GM12878 (cell line): ENCODE measurements around the gene FCER1G. TPM values are rescaled to one million over a fixed set of nuclear protein-coding genes. Genes with fewer than 3 reads are reported as not detected.
A peak's percentile ranks its signal among the peaks of the same experiment; 100 is the strongest.

Experiments
- CBX3 ChIP-seq: fragments of 200-600 bp; sonication (generic); IDR thresholded peaks from 2 replicates; pipeline ENCODE4 v1.6.1; 2016; ENCODE audit warnings: low read depth, borderline replicate concordance
- EED ChIP-seq: sonication (generic); IDR thresholded peaks from 2 replicates; pipeline ENCODE4 v1.6.1; 2016; ENCODE audit warnings: antibody characterized with exemption, low read depth
- ETV6 ChIP-seq, 2 experiments: fragments of 450-650 bp in 1 of 2; IDR thresholded peaks in 1 of 2; conservative IDR thresholded peaks in 1 of 2; 2 replicates each; pipeline ENCODE4 v1.6.1; 2014; ENCODE audit warnings: antibody characterized with exemption in 1 of 2, borderline replicate concordance in 1 of 2, low read depth in 1 of 2, mild to moderate bottlenecking in 1 of 2, moderate library complexity in 1 of 2
- FOXK2 ChIP-seq: fragments of 450-650 bp; IDR thresholded peaks from 2 replicates; pipeline ENCODE4 v1.6.1; 2017; ENCODE audit warnings: mild to moderate bottlenecking, moderate library complexity
- GATAD2B ChIP-seq: fragments of 450-650 bp; conservative IDR thresholded peaks from 2 replicates; pipeline ENCODE4 v1.6.1; 2017; ENCODE audit warnings: low read depth, mild to moderate bottlenecking, moderate library complexity
- JUNB ChIP-seq: IDR thresholded peaks from 2 replicates; pipeline ENCODE4 v1.6.1; 2016; ENCODE audit warnings: antibody characterized with exemption, mild to moderate bottlenecking
- KAT2A ChIP-seq: conservative IDR thresholded peaks from 2 replicates; pipeline ENCODE4 v1.6.1; 2011; ENCODE audit warnings: low read depth, low read length; ENCODE audit not compliant: control insufficient read depth
- MTA2 ChIP-seq: fragments of 450-650 bp; IDR thresholded peaks from 2 replicates; pipeline ENCODE4 v1.6.1; 2016; ENCODE audit warnings: low read depth, mild to moderate bottlenecking, moderate library complexity
- NFYA ChIP-seq: IDR thresholded peaks from 2 replicates; pipeline ENCODE4 v1.6.1; 2011; ENCODE audit warnings: low read depth, mild to moderate bottlenecking, low read length, improper control_type of control experiment, borderline replicate concordance
- NFYB ChIP-seq: IDR thresholded peaks from 2 replicates; pipeline ENCODE4 v1.6.1; 2011; ENCODE audit warnings: low read depth, mild to moderate bottlenecking, low read length, improper control_type of control experiment, moderate library complexity; ENCODE audit not compliant: insufficient read depth
- RELA ChIP-seq: fragments of 450-650 bp; IDR thresholded peaks from 2 replicates; pipeline ENCODE4 v1.8.0; 2014; ENCODE audit warnings: borderline replicate concordance; ENCODE audit not compliant: partially characterized antibody
- SMAD1 ChIP-seq: fragments of 450-650 bp; IDR thresholded peaks from 2 replicates; pipeline ENCODE4 v1.6.1; 2018; ENCODE audit warnings: mild to moderate bottlenecking, low read depth; ENCODE audit not compliant: partially characterized antibody
- TAF1 ChIP-seq: IDR thresholded peaks from 2 replicates; pipeline ENCODE4 v1.6.1; 2011; ENCODE audit warnings: mild to moderate bottlenecking, low read depth, low read length, borderline replicate concordance
- TBL1XR1 ChIP-seq: IDR thresholded peaks from 2 replicates; pipeline ENCODE4 v1.6.1; 2012; ENCODE audit warnings: low read depth, low read length, improper control_type of control experiment
- YBX1 ChIP-seq: fragments of 450-650 bp; IDR thresholded peaks from 2 replicates; pipeline ENCODE4 v1.6.1; 2016; ENCODE audit warnings: antibody characterized with exemption
- ZNF274 ChIP-seq: IDR thresholded peaks from one replicate; pipeline ENCODE4 v1.8.0; 2011; ENCODE audit not compliant: insufficient read length, insufficient read depth
- polyA plus RNA-seq, 11 experiments: library from polyadenylated mRNA; depleted of rRNA in 4 of 11; unstranded in 6 of 11; stranded (reverse) in 5 of 11; fragments of >200 nt; fragmentation: Nextera tagmentation in 4 of 11; fragmentation: Illumina TruSeq in 1 of 11; extraction: Ambion mirVana in 4 of 11; extraction: Trizol in 1 of 11; gene quantifications; 1 replicate in 1 of 11; 2 replicates in 10 of 11; pipeline versions ENCODE4 v1.2.1 to v1.2.3, GENCODE V29; 2011 to 2016; ENCODE audit warnings: inconsistent platforms in 2 of 11, missing spikeins in 2 of 11, low read depth in 1 of 11
- total RNA-seq, 4 experiments: library from RNA; depleted of rRNA in 3 of 4; stranded (reverse); fragments of >200 nt in 3 of 4; fragmentation: Illumina TruSeq in 1 of 4; extraction: Trizol in 1 of 4; gene quantifications; 2 replicates each; pipeline versions ENCODE4 v1.2.1 to v1.2.3, GENCODE V29; 2013 to 2021
- TF ChIP-seq, protein P1 (sequence below): fragments of 450-650 bp; IDR thresholded peaks from 2 replicates; pipeline ENCODE4 v1.6.1; 2017; ENCODE audit warnings: borderline replicate concordance
- TF ChIP-seq, protein P2 (sequence below): fragments of 450-650 bp; IDR thresholded peaks from 2 replicates; pipeline ENCODE4 v1.6.1; 2017; ENCODE audit warnings: mild to moderate bottlenecking, moderate library complexity
- TF ChIP-seq, protein P3 (sequence below): fragments of 450-650 bp; IDR thresholded peaks from 2 replicates; pipeline ENCODE4 v1.6.1; 2016; ENCODE audit warnings: mild to moderate bottlenecking, moderate library complexity, borderline replicate concordance
- TF ChIP-seq, protein P4 (sequence below): IDR thresholded peaks from 2 replicates; pipeline ENCODE4 v1.6.1; 2011; ENCODE audit warnings: low read depth, low read length, improper control_type of control experiment, borderline replicate concordance

The FCER1G gene
- total and polyA plus RNA-seq, 10 of the 15 experiments (the other 5 are each of a cell fraction or from before 2014, with no cell fraction given), result 0.40 to 1.9 (median 0.89) TPM

DNA sequence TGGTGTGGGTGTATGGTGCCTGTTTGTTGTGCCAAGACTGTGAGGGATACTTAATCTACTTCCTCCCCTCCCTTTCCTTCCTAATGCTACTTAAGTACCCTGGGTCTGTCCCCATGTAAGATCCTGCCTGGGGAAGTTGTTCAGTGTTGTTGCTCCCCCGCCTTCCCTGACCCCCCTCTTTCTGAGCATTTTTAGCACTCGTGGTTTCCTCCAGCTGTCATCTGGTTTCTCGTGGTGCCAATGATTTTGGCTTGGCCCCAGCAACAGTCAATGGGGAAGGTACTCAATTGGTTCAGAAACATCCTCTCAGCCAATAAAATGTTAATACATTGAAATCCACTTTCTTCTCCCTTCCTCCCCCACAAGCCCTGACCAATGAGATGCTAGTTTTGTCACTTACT is 29.8 kb upstream of the FCER1G start (continued):
- TF ChIP-seq, protein P1, sequence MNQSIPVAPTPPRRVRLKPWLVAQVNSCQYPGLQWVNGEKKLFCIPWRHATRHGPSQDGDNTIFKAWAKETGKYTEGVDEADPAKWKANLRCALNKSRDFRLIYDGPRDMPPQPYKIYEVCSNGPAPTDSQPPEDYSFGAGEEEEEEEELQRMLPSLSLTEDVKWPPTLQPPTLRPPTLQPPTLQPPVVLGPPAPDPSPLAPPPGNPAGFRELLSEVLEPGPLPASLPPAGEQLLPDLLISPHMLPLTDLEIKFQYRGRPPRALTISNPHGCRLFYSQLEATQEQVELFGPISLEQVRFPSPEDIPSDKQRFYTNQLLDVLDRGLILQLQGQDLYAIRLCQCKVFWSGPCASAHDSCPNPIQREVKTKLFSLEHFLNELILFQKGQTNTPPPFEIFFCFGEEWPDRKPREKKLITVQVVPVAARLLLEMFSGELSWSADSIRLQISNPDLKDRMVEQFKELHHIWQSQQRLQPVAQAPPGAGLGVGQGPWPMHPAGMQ, result no peak
- TF ChIP-seq FOXK2 (peak; percentile 85; the same call in 1 of the 2 replicates), NFYB (peak; percentile 95), YBX1 (no peak), KAT2A (no peak), MTA2 (no peak), ETV6 (conservative IDR thresholded peaks at IDR 0.05 in 1 of 2, IDR thresholded peaks at IDR 0.05 in 1 of 2; ENCODE audit: borderline replicate concordance in 1 of 2, low read depth in 1 of 2) (peak in 1 of 2 experiments; percentile 75; a peak in 2 of 4 replicates), EED (peak; percentile 80), TAF1 (peak; percentile 18; the same call in 1 of the 2 replicates), TBL1XR1 (no peak), SMAD1 (peak; percentile 17), NFYA (no peak; the same call in 1 of the 2 replicates), GATAD2B (no peak), RELA (no peak), JUNB (no peak; the same call in 1 of the 2 replicates), ZNF274 (no peak), CBX3 (no peak)
- TF ChIP-seq, protein P2, sequence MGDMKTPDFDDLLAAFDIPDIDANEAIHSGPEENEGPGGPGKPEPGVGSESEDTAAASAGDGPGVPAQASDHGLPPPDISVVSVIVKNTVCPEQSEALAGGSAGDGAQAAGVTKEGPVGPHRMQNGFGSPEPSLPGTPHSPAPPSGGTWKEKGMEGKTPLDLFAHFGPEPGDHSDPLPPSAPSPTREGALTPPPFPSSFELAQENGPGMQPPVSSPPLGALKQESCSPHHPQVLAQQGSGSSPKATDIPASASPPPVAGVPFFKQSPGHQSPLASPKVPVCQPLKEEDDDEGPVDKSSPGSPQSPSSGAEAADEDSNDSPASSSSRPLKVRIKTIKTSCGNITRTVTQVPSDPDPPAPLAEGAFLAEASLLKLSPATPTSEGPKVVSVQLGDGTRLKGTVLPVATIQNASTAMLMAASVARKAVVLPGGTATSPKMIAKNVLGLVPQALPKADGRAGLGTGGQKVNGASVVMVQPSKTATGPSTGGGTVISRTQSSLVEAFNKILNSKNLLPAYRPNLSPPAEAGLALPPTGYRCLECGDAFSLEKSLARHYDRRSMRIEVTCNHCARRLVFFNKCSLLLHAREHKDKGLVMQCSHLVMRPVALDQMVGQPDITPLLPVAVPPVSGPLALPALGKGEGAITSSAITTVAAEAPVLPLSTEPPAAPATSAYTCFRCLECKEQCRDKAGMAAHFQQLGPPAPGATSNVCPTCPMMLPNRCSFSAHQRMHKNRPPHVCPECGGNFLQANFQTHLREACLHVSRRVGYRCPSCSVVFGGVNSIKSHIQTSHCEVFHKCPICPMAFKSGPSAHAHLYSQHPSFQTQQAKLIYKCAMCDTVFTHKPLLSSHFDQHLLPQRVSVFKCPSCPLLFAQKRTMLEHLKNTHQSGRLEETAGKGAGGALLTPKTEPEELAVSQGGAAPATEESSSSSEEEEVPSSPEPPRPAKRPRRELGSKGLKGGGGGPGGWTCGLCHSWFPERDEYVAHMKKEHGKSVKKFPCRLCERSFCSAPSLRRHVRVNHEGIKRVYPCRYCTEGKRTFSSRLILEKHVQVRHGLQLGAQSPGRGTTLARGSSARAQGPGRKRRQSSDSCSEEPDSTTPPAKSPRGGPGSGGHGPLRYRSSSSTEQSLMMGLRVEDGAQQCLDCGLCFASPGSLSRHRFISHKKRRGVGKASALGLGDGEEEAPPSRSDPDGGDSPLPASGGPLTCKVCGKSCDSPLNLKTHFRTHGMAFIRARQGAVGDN, result no peak
- TF ChIP-seq, protein P3, sequence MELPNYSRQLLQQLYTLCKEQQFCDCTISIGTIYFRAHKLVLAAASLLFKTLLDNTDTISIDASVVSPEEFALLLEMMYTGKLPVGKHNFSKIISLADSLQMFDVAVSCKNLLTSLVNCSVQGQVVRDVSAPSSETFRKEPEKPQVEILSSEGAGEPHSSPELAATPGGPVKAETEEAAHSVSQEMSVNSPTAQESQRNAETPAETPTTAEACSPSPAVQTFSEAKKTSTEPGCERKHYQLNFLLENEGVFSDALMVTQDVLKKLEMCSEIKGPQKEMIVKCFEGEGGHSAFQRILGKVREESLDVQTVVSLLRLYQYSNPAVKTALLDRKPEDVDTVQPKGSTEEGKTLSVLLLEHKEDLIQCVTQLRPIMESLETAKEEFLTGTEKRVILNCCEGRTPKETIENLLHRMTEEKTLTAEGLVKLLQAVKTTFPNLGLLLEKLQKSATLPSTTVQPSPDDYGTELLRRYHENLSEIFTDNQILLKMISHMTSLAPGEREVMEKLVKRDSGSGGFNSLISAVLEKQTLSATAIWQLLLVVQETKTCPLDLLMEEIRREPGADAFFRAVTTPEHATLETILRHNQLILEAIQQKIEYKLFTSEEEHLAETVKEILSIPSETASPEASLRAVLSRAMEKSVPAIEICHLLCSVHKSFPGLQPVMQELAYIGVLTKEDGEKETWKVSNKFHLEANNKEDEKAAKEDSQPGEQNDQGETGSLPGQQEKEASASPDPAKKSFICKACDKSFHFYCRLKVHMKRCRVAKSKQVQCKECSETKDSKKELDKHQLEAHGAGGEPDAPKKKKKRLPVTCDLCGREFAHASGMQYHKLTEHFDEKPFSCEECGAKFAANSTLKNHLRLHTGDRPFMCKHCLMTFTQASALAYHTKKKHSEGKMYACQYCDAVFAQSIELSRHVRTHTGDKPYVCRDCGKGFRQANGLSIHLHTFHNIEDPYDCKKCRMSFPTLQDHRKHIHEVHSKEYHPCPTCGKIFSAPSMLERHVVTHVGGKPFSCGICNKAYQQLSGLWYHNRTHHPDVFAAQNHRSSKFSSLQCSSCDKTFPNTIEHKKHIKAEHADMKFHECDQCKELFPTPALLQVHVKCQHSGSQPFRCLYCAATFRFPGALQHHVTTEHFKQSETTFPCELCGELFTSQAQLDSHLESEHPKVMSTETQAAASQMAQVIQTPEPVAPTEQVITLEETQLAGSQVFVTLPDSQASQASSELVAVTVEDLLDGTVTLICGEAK, result no peak
- TF ChIP-seq, protein P4, sequence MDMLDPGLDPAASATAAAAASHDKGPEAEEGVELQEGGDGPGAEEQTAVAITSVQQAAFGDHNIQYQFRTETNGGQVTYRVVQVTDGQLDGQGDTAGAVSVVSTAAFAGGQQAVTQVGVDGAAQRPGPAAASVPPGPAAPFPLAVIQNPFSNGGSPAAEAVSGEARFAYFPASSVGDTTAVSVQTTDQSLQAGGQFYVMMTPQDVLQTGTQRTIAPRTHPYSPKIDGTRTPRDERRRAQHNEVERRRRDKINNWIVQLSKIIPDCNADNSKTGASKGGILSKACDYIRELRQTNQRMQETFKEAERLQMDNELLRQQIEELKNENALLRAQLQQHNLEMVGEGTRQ, result no peak
